Measurements from ENCODE around the gene OR4D11. TPM values are rescaled to one million over a fixed set of nuclear protein-coding genes. Genes with fewer than 3 reads are reported as not detected.
A peak's percentile ranks its signal among the peaks of the same experiment; 100 is the strongest.

Gene OR4D11
- total RNA-seq (not detected), polyA plus RNA-seq (not detected)
- long read RNA-seq, donor 1, result 0 reads
- long read RNA-seq, donor 2, result 0 reads
- long read RNA-seq, donor 3, result 0 reads
- long read RNA-seq, donor 4, result 0 reads

DNA sequence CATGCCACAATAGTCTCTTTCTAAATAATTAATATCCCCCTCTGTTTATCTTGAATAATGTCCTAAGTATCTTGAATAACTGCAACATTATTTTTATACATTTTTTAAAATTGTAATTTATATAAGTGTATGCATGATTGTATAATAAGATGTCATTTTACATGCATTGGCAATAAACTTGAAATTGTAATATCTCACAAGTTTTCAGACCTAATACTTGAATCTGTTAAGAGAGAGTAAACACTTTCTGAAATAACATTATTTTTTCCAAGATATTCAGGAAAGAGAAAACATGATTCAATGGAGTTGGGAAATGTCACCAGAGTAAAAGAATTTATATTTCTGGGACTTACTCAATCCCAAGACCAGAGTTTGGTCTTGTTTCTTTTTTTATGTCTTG, at the start of gene OR4D11:
TSS of gene OR4D11 (plus strand) at position 301 of the 400 bp plus-strand sequence. CDS start at position 301, 0 bp downstream.
- Histone ChIP-seq H3K27me3 (ENCODE audit: control insufficient read depth, insufficient read depth) (no peaks in the 10 kb centered on the region), H3K9me3 (ENCODE audit: control insufficient read depth, low read length) (no peaks in the 10 kb centered on the region), H3K4me3 (ENCODE audit: low read length) (no peak within 1 kb of the TSS), H3K4me1 (ENCODE audit: control insufficient read depth, insufficient read depth, low read length) (no peaks in the 10 kb centered on the region), H3K27ac (ENCODE audit: low read length) (no peak within 1 kb of the TSS)
- intact Hi-C loops (cut with DNase I), result no loop called here
- ATAC-seq (no peak), DNase-seq (no peak)

DNA sequence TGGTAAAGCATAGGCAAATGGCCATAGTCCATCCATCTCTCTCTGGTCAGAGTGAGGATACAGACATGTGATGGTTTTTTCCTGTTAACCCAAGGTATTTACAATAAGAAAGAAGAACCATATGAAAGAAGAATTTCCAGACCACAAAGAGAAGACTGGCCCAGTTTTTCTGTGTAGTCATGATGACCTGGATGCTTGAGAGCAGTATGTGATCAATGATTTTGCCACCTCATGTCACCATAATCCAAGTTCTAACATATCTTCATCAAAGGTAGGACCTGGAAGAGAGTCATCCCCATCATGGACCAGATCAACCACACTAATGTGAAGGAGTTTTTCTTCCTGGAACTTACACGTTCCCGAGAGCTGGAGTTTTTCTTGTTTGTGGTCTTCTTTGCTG, 46.7 kb upstream of the OR4D11 start, which contains the start of gene OR4D6:
TSS of gene OR4D6 (plus strand) at position 301 of the 400 bp plus-strand sequence. CDS start at position 301, 0 bp downstream.
- 83% methylated on average over 2 of the region's 2 CpGs for WGBS
- DNase-seq, result no peak

DNA sequence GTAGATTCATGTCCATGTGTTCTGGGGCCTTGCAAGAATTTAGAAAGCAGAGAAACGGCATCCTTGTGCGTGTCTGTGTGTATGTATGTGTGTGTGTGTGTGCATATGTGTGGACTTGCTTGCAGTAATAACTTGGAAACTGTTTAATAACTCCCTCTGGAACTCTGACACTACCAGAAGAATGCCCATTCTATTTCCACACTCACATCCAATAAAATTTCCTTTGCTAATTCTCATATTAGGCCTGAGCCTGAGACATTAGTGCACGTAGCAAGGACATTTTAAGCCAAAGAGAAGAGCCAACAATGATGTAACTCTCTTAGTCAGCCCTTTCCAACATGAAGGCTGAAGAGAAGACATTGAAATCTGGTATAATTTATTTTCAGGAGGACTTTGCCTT, 43.5 kb upstream of the OR4D11 start:
- no peaks in the 10 kb centered on the region for H3K27me3 ChIP-seq (ENCODE audit: control insufficient read depth, insufficient read depth)
- DNase-seq (no peak), ATAC-seq (no peak)
- no peaks in the 10 kb centered on the region for H3K4me1 ChIP-seq (ENCODE audit: control insufficient read depth, insufficient read depth, low read length)
- no peak overlapping the region for H3K27ac ChIP-seq (ENCODE audit: low read length)
- H3K4me3 ChIP-seq (ENCODE audit: low read length), result no peak overlapping the region
- H3K9me3 ChIP-seq (ENCODE audit: control insufficient read depth, low read length), result no peaks in the 10 kb centered on the region
- intact Hi-C loops (cut with DNase I), result no loop called here
- 71% methylated on average over 3 of the region's 3 CpGs for WGBS

More for the DNA sequence above, 46.7 kb upstream of the OR4D11 start, which contains the start of gene OR4D6:
- no peak within 1 kb of the TSS for H3K4me3 ChIP-seq (ENCODE audit: low read length)
- H3K4me1 ChIP-seq (ENCODE audit: control insufficient read depth, insufficient read depth, low read length), result no peaks in the 10 kb centered on the region
- intact Hi-C loops (cut with DNase I), result no loop called here
- no peaks in the 10 kb centered on the region for H3K27me3 ChIP-seq (ENCODE audit: control insufficient read depth, insufficient read depth)
- ATAC-seq, result no peak
- no peaks in the 10 kb centered on the region for H3K9me3 ChIP-seq (ENCODE audit: control insufficient read depth, low read length)
- H3K27ac ChIP-seq (ENCODE audit: low read length), result no peak within 1 kb of the TSS

DNA sequence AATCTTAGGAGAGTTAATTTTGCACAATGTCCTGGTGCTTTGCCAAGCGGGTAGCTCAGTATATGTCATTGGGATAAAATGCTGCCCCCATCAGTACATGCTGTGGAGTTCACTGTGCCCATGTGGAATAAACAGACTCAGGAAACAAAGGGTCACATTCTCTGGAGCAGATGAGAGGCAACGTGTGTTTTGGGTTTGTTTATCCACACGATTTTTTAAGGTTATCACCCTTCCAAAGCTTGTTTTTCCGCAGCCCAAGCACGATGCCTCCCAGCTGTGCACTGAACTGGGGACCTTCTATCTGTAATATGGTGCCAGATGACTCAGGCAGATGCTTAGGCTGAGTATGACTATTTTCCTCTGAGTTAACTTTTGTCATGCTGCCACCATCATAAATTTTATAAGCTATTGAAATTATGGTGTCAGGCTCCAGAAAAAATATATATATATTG, 40.2 kb upstream of the OR4D11 start:
- ATAC-seq (peak; percentile 41 to 87), DNase-seq (no peak)
- H3K27me3 ChIP-seq (ENCODE audit: control insufficient read depth, insufficient read depth), result no peaks in the 10 kb centered on the region
- 31% methylated on average over 5 of the region's 5 CpGs for WGBS
- H3K4me1 ChIP-seq (ENCODE audit: control insufficient read depth, insufficient read depth, low read length), result no peaks in the 10 kb centered on the region
- intact Hi-C loops (cut with DNase I), result no loop called here
- H3K9me3 ChIP-seq (ENCODE audit: control insufficient read depth, low read length), result no peaks in the 10 kb centered on the region
- no peak overlapping the region for H3K4me3 ChIP-seq (ENCODE audit: low read length)
- H3K27ac ChIP-seq (ENCODE audit: low read length), result no peak overlapping the region

DNA sequence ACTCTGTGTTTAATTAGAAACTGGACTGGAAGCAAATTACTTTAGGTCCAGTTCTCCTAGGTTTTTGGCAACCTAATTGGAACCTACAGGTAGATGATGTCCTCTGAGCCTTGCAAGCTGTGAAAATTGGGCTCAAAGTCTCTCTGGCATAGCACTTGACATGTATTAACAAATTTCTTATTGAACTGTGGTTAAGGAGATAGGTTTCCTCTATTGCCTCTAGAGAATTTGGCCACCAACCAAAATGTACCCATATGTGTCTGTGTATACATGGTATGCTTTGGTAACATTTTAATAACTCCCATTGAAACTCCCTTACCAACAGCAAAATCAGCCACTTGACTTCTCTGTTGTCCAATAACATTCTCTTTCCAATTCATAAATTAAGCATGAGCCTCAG, 30.4 kb upstream of the OR4D11 start, which contains the start of gene OR4D10:
TSS of gene OR4D10 (plus strand) at position 301 of the 400 bp plus-strand sequence. CDS start 4,115 bp downstream, outside the sequence.
- Histone ChIP-seq H3K27me3 (ENCODE audit: control insufficient read depth, insufficient read depth) (no peaks in the 10 kb centered on the region), H3K4me3 (ENCODE audit: low read length) (no peak within 1 kb of the TSS), H3K4me1 (ENCODE audit: control insufficient read depth, insufficient read depth, low read length) (no peaks in the 10 kb centered on the region), H3K9me3 (ENCODE audit: control insufficient read depth, low read length) (no peaks in the 10 kb centered on the region), H3K27ac (ENCODE audit: low read length) (no peak within 1 kb of the TSS)
- ATAC-seq, result no peak
- DNase-seq, result no peak
- intact Hi-C loops (cut with DNase I), result no loop called here

DNA sequence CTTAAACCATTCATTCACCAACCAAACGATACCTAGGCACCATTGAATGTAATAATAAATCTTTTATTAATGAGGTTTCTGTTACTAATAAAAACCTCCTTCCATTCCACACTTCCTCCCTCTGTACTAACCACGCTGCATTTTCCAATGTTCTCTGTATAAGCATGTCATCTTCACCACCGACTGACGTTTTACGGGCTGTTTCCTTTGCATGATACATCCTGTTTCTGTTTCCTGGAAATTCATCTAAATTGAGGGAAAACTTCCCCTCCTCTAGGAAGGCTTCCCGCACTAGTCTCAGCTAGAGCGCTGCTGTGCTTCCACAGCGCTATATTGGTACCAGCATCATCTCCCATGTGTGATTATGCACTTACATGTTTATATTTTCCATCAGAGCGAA, 28.2 kb upstream of the OR4D11 start:
- H3K9me3 ChIP-seq (ENCODE audit: control insufficient read depth, low read length), result no peaks in the 10 kb centered on the region
- no peaks in the 10 kb centered on the region for H3K27me3 ChIP-seq (ENCODE audit: control insufficient read depth, insufficient read depth)
- intact Hi-C loops (cut with DNase I), result no loop called here
- ATAC-seq (no peak), DNase-seq (no peak)
- WGBS, result 59% methylated on average over 9 of the region's 9 CpGs
- H3K27ac ChIP-seq (ENCODE audit: low read length), result no peak overlapping the region
- no peak overlapping the region for H3K4me3 ChIP-seq (ENCODE audit: low read length)
- H3K4me1 ChIP-seq (ENCODE audit: control insufficient read depth, insufficient read depth, low read length), result no peaks in the 10 kb centered on the region

DNA sequence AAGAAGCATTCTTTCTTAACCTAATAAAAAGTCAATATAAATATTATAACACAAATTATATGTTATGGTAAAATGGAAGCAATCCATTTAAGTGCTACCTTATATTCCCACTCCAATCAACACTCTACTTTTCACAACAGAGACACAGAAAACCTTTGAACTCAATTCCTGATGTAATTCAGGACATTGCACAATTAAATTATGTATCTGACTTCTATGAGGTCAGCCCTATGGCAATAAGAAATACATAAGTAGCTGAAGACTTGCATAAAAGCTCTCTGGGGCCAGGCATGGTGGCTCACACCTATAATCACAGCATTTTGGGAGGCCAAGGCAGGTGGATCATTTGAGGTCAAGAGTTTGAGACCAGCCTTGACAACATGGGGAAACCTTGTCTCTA, 23.5 kb upstream of the OR4D11 start:
- Histone ChIP-seq H3K27ac (ENCODE audit: low read length) (no peak overlapping the region), H3K9me3 (ENCODE audit: control insufficient read depth, low read length) (no peaks in the 10 kb centered on the region), H3K27me3 (ENCODE audit: control insufficient read depth, insufficient read depth) (no peaks in the 10 kb centered on the region), H3K4me1 (ENCODE audit: control insufficient read depth, insufficient read depth, low read length) (no peaks in the 10 kb centered on the region), H3K4me3 (ENCODE audit: low read length) (no peak overlapping the region)
- DNase-seq (no peak), ATAC-seq (no peak)
- intact Hi-C loops (cut with DNase I), result no loop called here

DNA sequence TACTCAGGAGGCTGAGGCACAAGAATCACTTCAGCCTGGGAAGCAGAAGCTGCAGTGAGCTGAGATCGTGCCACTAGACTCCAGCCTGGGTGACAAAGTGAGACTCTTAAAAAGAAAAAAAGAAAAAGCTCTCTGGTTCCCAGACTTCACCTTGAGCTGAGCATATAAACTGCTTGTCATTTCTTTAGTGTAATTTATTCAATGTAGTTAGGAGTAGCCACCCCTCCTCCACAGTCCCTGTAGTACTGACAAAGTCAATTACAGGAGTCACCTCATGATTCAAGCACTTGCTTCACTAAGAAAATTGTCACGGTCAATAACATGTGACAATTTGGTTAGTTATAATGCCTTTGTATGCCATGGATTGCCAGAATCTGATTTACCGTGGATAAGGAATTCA, 23.0 kb upstream of the OR4D11 start:
- H3K4me3 ChIP-seq (ENCODE audit: low read length), result no peak overlapping the region
- no peaks in the 10 kb centered on the region for H3K4me1 ChIP-seq (ENCODE audit: control insufficient read depth, insufficient read depth, low read length)
- ATAC-seq (no peak), DNase-seq (no peak)
- no peak overlapping the region for H3K27ac ChIP-seq (ENCODE audit: low read length)
- H3K27me3 ChIP-seq (ENCODE audit: control insufficient read depth, insufficient read depth), result no peaks in the 10 kb centered on the region
- 86% methylated on average over 3 of the region's 3 CpGs for WGBS
- intact Hi-C loops (cut with DNase I), result no loop called here
- H3K9me3 ChIP-seq (ENCODE audit: control insufficient read depth, low read length), result no peaks in the 10 kb centered on the region

DNA sequence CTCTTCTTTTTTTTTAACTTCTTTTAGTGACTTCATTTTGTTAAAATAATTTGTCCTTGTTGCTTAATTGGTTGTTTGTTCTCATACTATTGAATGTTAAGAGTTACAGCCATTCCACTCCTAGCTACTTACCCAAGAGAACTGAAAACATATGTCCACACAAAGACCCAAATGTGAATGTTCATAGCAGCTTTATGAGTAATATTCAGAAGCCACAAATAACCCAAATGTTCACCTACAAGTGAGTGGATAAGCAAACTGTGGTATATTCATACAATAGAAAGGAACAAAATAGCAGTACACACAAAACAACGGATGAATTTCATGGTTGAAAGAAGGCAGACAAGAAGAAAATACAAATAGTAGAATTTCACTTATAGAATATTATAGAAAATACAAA, 1.4 kb upstream of the OR4D11 start:
- Histone ChIP-seq H3K4me3 (ENCODE audit: low read length) (no peak overlapping the region), H3K27me3 (ENCODE audit: control insufficient read depth, insufficient read depth) (no peaks in the 10 kb centered on the region), H3K27ac (ENCODE audit: low read length) (no peak overlapping the region), H3K9me3 (ENCODE audit: control insufficient read depth, low read length) (no peaks in the 10 kb centered on the region), H3K4me1 (ENCODE audit: control insufficient read depth, insufficient read depth, low read length) (no peaks in the 10 kb centered on the region)
- no peak for DNase-seq
- intact Hi-C loops (cut with DNase I), result no loop called here
- no peak for ATAC-seq
- WGBS, result 87% methylated on average over 1 of the region's 1 CpG

DNA sequence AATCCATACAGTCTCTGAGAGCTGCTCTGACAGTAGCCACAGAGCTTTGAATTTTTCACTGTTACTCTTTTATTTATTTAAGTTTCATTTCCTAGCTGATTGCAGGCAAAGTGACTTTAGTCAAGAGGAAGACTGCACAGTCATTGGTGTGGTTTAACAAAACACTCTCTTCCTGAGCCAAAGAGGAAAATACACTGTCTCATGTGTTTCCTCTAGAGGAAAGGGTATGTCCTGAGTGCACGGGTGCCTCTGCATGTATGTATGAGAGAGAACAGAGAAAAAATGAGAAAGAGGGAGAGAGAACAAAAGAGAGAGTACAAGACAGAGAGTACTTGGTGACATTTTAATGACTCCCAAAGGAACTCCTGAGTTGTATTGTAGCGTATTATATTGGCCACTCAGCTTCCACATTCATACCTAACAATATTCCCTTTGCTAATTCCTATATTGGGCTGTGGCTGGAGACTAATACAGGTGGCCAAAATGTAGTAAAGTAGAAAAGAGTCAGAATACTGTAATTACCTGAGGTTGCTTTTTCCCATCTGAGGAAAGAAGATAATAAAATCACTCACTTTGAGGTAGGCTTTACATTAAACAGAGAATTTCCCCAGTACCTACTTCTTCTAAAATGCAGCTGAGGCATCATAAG, 7.7 kb downstream of the OR4D11 start, which contains the start of gene OR4D9:
TSS of gene OR4D9 (plus strand) at position 599 of the 649 bp plus-strand sequence. CDS start 3,374 bp downstream, outside the sequence.
- Histone ChIP-seq H3K27me3 (ENCODE audit: control insufficient read depth, insufficient read depth) (no peaks in the 10 kb centered on the region), H3K4me3 (ENCODE audit: low read length) (no peak within 1 kb of the TSS), H3K9me3 (ENCODE audit: control insufficient read depth, low read length) (no peaks in the 10 kb centered on the region), H3K4me1 (ENCODE audit: control insufficient read depth, insufficient read depth, low read length) (no peaks in the 10 kb centered on the region), H3K27ac (ENCODE audit: low read length) (no peak within 1 kb of the TSS)
- intact Hi-C loops (cut with DNase I), result no loop called here
- 32% methylated on average over 2 of the region's 2 CpGs for WGBS
- DNase-seq (no peak), ATAC-seq (peak; percentile 72 to 97)

DNA sequence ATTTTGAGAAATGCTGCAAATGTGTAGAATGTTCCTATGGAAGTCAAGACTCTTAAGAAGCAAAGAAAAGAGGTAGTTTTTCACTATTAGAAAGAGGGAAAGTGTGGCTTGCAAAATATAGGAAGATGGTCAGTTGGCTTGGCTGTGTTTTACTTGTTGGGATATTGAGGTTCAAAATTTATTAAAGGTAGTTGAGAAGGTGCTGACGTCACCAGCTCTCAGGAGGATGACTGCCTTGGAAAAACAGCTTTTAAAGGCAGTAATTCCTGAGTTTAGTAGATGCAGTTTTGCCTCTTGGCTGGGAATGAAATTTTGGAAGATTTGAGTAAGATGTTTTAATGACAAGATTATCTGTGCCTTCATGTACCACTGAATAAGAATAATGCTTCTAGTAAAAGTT, 8.3 kb downstream of the OR4D11 start:
- H3K27ac ChIP-seq (ENCODE audit: low read length), result no peak overlapping the region
- H3K27me3 ChIP-seq (ENCODE audit: control insufficient read depth, insufficient read depth), result no peaks in the 10 kb centered on the region
- intact Hi-C loops (cut with DNase I), result no loop called here
- ATAC-seq (no peak), DNase-seq (no peak)
- 77% methylated on average over 1 of the region's 1 CpG for WGBS
- H3K9me3 ChIP-seq (ENCODE audit: control insufficient read depth, low read length), result no peaks in the 10 kb centered on the region
- H3K4me1 ChIP-seq (ENCODE audit: control insufficient read depth, insufficient read depth, low read length), result no peaks in the 10 kb centered on the region
- no peak overlapping the region for H3K4me3 ChIP-seq (ENCODE audit: low read length)
